NB4 (cell line): ENCODE results near the gene RASAL2.

Experiments used
- DNase-seq: peaks from one replicate; pipeline ENCODE4 v3.0.0; 2010; ENCODE audit warnings: low read depth
- H3K4me3 ChIP-seq: one replicate; pipeline ENCODE4 v1.5.1; 2011; ENCODE audit warnings: mild to moderate bottlenecking, low read depth, low read length, moderate library complexity
- CTCF ChIP-seq: IDR thresholded peaks from one replicate; pipeline ENCODE4 v1.5.1; 2012; ENCODE audit warnings: low read depth, low read length
- MAX ChIP-seq: IDR thresholded peaks from 2 replicates; pipeline ENCODE4 v1.6.1; 2011; ENCODE audit warnings: low read depth, low read length
- MYC ChIP-seq: IDR thresholded peaks from 2 replicates; pipeline ENCODE4 v1.6.1; 2011; ENCODE audit warnings: low read depth, low read length
- POLR2A ChIP-seq: IDR thresholded peaks from 2 replicates; pipeline ENCODE4 v1.6.1; 2011; ENCODE audit warnings: mild to moderate bottlenecking; ENCODE audit not compliant: insufficient read length; ENCODE audit errors: extremely low read depth

The RASAL2 gene

GRCh38 chr1:178533121-178533946 is 439.4 kb downstream of the RASAL2 start:
- TF ChIP-seq MAX (no peak), POLR2A (no peak), CTCF (no peak), MYC (no peak)
- no peak overlapping the region for H3K4me3 ChIP-seq
- no peak for DNase-seq
